ENCODE data around the gene ASPG.

DNA sequence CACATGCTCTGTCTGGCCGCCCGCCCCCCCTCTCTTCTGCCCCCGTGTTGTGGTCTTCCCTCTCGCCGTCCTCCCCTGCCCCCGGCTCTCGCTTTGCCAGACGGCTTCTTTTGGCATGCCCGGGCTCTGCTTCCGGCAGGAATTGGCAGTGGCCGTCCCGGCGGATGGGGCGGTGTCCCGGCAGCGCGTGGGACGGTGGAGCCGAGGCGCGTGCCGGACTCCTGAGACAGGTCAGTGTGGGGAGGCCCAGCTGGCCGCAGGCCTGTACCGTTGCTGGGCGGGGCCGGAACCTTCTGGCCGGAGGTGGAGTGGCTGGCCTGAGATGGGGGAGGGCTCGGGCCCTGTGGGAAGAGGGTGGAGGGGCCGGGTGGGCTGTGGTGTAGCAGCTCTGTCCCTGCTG is 70.0 kb downstream of the ASPG start:
- no peak for TF ChIP-seq ZBTB44 (tag by site-specific recombination; IDR thresholded peaks at IDR 0.05)
- TF ChIP-seq ZNF140 (tag by site-specific recombination; IDR thresholded peaks at IDR 0.05) = no peak
- no peak for TF ChIP-seq ZNF600 (tag by site-specific recombination; IDR thresholded peaks at IDR 0.05)
- no peak for TF ChIP-seq ZNF610 (tag by site-specific recombination; IDR thresholded peaks at IDR 0.05; ENCODE audit: borderline replicate concordance)
- TF ChIP-seq REST (tag by site-specific recombination; IDR thresholded peaks at IDR 0.05) = no peak
- TF ChIP-seq, protein P1, sequence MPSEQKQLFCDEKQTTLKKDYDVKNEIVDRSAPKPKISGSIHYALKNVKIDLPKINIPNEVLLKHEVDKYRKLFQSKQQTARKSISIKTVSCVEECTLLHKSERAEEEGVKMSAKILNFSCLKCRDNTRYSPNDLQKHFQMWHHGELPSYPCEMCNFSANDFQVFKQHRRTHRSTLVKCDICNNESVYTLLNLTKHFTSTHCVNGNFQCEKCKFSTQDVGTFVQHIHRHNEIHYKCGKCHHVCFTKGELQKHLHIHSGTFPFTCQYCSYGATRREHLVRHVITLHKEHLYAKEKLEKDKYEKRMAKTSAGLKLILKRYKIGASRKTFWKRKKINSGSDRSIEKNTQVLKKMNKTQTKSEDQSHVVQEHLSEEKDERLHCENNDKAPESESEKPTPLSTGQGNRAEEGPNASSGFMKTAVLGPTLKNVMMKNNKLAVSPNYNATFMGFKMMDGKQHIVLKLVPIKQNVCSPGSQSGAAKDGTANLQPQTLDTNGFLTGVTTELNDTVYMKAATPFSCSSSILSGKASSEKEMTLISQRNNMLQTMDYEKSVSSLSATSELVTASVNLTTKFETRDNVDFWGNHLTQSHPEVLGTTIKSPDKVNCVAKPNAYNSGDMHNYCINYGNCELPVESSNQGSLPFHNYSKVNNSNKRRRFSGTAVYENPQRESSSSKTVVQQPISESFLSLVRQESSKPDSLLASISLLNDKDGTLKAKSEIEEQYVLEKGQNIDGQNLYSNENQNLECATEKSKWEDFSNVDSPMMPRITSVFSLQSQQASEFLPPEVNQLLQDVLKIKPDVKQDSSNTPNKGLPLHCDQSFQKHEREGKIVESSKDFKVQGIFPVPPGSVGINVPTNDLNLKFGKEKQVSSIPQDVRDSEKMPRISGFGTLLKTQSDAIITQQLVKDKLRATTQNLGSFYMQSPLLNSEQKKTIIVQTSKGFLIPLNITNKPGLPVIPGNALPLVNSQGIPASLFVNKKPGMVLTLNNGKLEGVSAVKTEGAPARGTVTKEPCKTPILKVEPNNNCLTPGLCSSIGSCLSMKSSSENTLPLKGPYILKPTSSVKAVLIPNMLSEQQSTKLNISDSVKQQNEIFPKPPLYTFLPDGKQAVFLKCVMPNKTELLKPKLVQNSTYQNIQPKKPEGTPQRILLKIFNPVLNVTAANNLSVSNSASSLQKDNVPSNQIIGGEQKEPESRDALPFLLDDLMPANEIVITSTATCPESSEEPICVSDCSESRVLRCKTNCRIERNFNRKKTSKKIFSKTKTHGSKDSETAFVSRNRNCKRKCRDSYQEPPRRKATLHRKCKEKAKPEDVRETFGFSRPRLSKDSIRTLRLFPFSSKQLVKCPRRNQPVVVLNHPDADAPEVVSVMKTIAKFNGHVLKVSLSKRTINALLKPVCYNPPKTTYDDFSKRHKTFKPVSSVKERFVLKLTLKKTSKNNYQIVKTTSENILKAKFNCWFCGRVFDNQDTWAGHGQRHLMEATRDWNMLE (tag by site-specific recombination; conservative IDR thresholded peaks at IDR 0.05; ENCODE audit: low read depth) = no peak
- TF ChIP-seq ZNF623 (tag by site-specific recombination; IDR thresholded peaks at IDR 0.05) = no peak
- TF ChIP-seq, protein P2, sequence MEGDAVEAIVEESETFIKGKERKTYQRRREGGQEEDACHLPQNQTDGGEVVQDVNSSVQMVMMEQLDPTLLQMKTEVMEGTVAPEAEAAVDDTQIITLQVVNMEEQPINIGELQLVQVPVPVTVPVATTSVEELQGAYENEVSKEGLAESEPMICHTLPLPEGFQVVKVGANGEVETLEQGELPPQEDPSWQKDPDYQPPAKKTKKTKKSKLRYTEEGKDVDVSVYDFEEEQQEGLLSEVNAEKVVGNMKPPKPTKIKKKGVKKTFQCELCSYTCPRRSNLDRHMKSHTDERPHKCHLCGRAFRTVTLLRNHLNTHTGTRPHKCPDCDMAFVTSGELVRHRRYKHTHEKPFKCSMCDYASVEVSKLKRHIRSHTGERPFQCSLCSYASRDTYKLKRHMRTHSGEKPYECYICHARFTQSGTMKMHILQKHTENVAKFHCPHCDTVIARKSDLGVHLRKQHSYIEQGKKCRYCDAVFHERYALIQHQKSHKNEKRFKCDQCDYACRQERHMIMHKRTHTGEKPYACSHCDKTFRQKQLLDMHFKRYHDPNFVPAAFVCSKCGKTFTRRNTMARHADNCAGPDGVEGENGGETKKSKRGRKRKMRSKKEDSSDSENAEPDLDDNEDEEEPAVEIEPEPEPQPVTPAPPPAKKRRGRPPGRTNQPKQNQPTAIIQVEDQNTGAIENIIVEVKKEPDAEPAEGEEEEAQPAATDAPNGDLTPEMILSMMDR (tag by site-specific recombination; IDR thresholded peaks at IDR 0.05) = no peak
- no peak for TF ChIP-seq ZNF19 (tag by site-specific recombination; IDR thresholded peaks at IDR 0.05; ENCODE audit: low read depth)
- TF ChIP-seq ZNF274 (IDR thresholded peaks at IDR 0.05; ENCODE audit: low read length) = no peak
- no peak for TF ChIP-seq ZNF274 (tag by site-specific recombination; IDR thresholded peaks at IDR 0.05; ENCODE audit: borderline replicate concordance)
- no peak for TF ChIP-seq ZNF121 (tag by site-specific recombination; IDR thresholded peaks at IDR 0.05)
- no peak for TF ChIP-seq SP2 (tag by site-specific recombination; IDR thresholded peaks at IDR 0.05)
- TF ChIP-seq SETDB1 (IDR thresholded peaks at IDR 0.05; ENCODE audit: insufficient read length, low read length) = no peak

Measured in HEK293 (cell line).